K562 (cell line): ENCODE data around the gene THADA. TPM values are rescaled to one million over a fixed set of nuclear protein-coding genes. Genes with fewer than 3 reads are reported as not detected.

Source experiments
- ATF6 ChIP-seq: sonication (generic); formaldehyde crosslinking; IDR thresholded peaks from 2 replicates; pipeline ENCODE4 v1.4.0; 2020; ENCODE audit warnings: mild to moderate bottlenecking, missing genetic modification reagents
- ETS2 ChIP-seq: IDR thresholded peaks from 2 replicates; pipeline ENCODE4 v1.6.1; 2016; ENCODE audit warnings: borderline replicate concordance, missing genetic modification characterization, mild to moderate bottlenecking, moderate library complexity, missing compliant biosample characterization; ENCODE audit not compliant: poor library complexity, severe bottlenecking
- FOS ChIP-seq: IDR thresholded peaks from 3 replicates; pipeline ENCODE4 v1.6.1; 2011; ENCODE audit not compliant: insufficient read length; ENCODE audit errors: extremely low read depth
- HNRNPK ChIP-seq: fragments of 200-400 bp; formaldehyde crosslinking; IDR thresholded peaks from one replicate; pipeline ENCODE4 v1.6.1; 2018; ENCODE audit warnings: mild to moderate bottlenecking, low read depth, low read length; ENCODE audit not compliant: poor library complexity, severe bottlenecking
- MNT ChIP-seq, 2 experiments: fragments of 450-650 bp; conservative IDR thresholded peaks; 2 replicates each; pipeline ENCODE4 v1.6.1; 2017; ENCODE audit warnings: mild to moderate bottlenecking in 2 of 2, moderate library complexity in 2 of 2
- MTA2 ChIP-seq: fragments of 450-650 bp; IDR thresholded peaks from 2 replicates; pipeline ENCODE4 v1.6.1; 2016; ENCODE audit warnings: low read depth
- NKRF ChIP-seq: fragments of 450-650 bp; IDR thresholded peaks from 2 replicates; pipeline ENCODE4 v1.6.1; 2016; ENCODE audit warnings: borderline replicate concordance
- POLR2B ChIP-seq: fragments of 450-650 bp; IDR thresholded peaks from 2 replicates; pipeline ENCODE4 v1.6.1; 2018; ENCODE audit warnings: low read depth; ENCODE audit not compliant: partially characterized antibody
- RB1 ChIP-seq: fragments of 450-650 bp; IDR thresholded peaks from 2 replicates; pipeline ENCODE4 v1.6.1; 2017; ENCODE audit warnings: low read depth, mild to moderate bottlenecking
- SRSF9 ChIP-seq: fragments of 200-400 bp; formaldehyde crosslinking; IDR thresholded peaks from 2 replicates; pipeline ENCODE4 v1.6.1; 2017; ENCODE audit warnings: low read depth, low read length, borderline replicate concordance
- TFAP4 ChIP-seq: sonication (generic); formaldehyde crosslinking; IDR thresholded peaks from 2 replicates; pipeline ENCODE4 v1.8.0; 2022; ENCODE audit warnings: missing genetic modification reagents, mild to moderate bottlenecking, moderate library complexity, borderline replicate concordance
- TSHZ1 ChIP-seq: fragments of 250-450 bp; sonication (Bioruptor Pico); IDR thresholded peaks from 2 replicates; pipeline ENCODE4 v1.4.0; 2020; ENCODE audit warnings: mild to moderate bottlenecking, moderate library complexity
- ZNF174 ChIP-seq: fragments of 250-450 bp; sonication (Bioruptor Pico); IDR thresholded peaks from 2 replicates; pipeline ENCODE4 v1.4.0; 2020; ENCODE audit warnings: mild to moderate bottlenecking
- ZNF274 ChIP-seq: IDR thresholded peaks from 2 replicates; pipeline ENCODE4 v1.6.1; 2011; ENCODE audit warnings: low read depth, mild to moderate bottlenecking, low read length, moderate library complexity, borderline replicate concordance
- ZNF511 ChIP-seq: sonication (generic); formaldehyde crosslinking; IDR thresholded peaks from 2 replicates; pipeline ENCODE4 v1.8.0; 2022; ENCODE audit warnings: mild to moderate bottlenecking, missing genetic modification reagents
- polyA plus RNA-seq, 8 experiments: library from polyadenylated mRNA; depleted of rRNA in 4 of 8; stranded (reverse) in 5 of 8; unstranded in 3 of 8; fragments of >200 nt; fragmentation: Nextera tagmentation in 2 of 8; fragmentation: Illumina TruSeq in 1 of 8; extraction: Ambion mirVana in 2 of 8; extraction: Trizol in 1 of 8; gene quantifications; 2 replicates each; pipeline versions ENCODE4 v1.2.1 to v1.2.3, GENCODE V29; 2011 to 2014; ENCODE audit warnings: inconsistent platforms in 1 of 8, missing spikeins in 1 of 8
- total RNA-seq, 7 experiments: library from RNA; depleted of rRNA in 6 of 7; stranded (reverse); fragments of >200 nt in 6 of 7; fragmentation: Illumina TruSeq in 2 of 7; extraction: Trizol in 2 of 7; gene quantifications; 2 replicates each; pipeline versions ENCODE4 v1.2.1 to v1.2.3, GENCODE V29; 2011 to 2021; ENCODE audit warnings: low replicate concordance in 1 of 7

Gene THADA
- total and polyA plus RNA-seq, 9 of the 15 experiments (the other 6 are each of a cell fraction or from before 2014, with no cell fraction given), result 17.8 to 34.7 (median 31.9) TPM

- TF ChIP-seq ZNF511, result no peak
- TF ChIP-seq HNRNPK, result no peak
- TF ChIP-seq MTA2, result no peak
- TF ChIP-seq MNT (conservative IDR thresholded peaks at IDR 0.05), result 0 out of 4 replicates have a peak, but pooled peaks of 1 of the 2 experiments have one; percentile 23
- TF ChIP-seq TFAP4 (CRISPR knock-in tag), result peak; percentile 60; the same call in 1 of the 2 replicates
- TF ChIP-seq ZNF274, result no peak
- no peak for TF ChIP-seq ZNF174 (CRISPR knock-in tag)
- TF ChIP-seq NKRF, result no peak
- no peak for TF ChIP-seq ETS2 (tag)
- TF ChIP-seq POLR2B, result peak; percentile 26
- peak; percentile 34; the same call in 1 of the 2 replicates for TF ChIP-seq RB1
- no peak for TF ChIP-seq TSHZ1 (CRISPR knock-in tag)
- TF ChIP-seq SRSF9, result no peak
- peak; percentile 89 for TF ChIP-seq FOS
- no peak for TF ChIP-seq ATF6 (CRISPR knock-in tag)
These were observed 41.4 kb upstream of the THADA start, which contains the start of gene PLEKHH2 (continued) for GRCh38 chr2:43637030-43637803.
